Upper lobe of left lung (tissue), 4 donors: Measurements from ENCODE around the gene EIF4G3.

Experiments
- EP300 ChIP-seq, 4 donors: sonication (generic); formaldehyde crosslinking; IDR thresholded peaks; one replicate each; pipeline ENCODE4 v1.5.1; 2017; ENCODE audit warnings: antibody characterized with exemption in 4 of 4, control low read depth in 2 of 4
- POLR2A ChIP-seq, 4 donors: fragments of 450-650 bp; IDR thresholded peaks; one replicate each; pipeline ENCODE4 v1.5.1; 2016 to 2017; ENCODE audit warnings: antibody characterized with exemption in 4 of 4, mild to moderate bottlenecking in 2 of 4
- TF ChIP-seq, protein P1 (sequence below), 6 experiments: fragments of 450-650 bp in 4 of 6; fragments of 200-600 bp in 2 of 6; sonication (generic) in 2 of 6; IDR thresholded peaks; one replicate each; pipeline ENCODE4 v1.5.1; 2016 to 2019; ENCODE audit warnings: antibody characterized with exemption in 6 of 6

DNA sequence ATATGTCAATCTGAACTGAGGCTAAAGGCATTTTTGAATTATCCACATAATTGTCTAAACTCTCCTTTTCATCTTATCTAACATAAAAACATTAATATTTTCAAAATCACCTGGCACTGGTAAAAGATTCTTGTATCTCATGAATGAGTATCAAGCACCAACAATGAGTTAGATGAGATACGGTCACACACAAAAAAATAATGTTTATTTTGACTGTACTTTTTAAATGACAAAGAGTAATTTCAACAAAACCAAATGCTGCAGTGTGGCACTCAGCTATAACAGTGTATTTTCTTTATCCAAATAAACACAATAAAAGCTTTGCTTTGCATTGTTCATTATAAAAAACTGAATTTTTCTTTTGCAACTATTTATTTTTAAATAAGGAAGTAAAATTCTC lies 59.5 kb downstream of the EIF4G3 start:
- TF ChIP-seq, protein P1, sequence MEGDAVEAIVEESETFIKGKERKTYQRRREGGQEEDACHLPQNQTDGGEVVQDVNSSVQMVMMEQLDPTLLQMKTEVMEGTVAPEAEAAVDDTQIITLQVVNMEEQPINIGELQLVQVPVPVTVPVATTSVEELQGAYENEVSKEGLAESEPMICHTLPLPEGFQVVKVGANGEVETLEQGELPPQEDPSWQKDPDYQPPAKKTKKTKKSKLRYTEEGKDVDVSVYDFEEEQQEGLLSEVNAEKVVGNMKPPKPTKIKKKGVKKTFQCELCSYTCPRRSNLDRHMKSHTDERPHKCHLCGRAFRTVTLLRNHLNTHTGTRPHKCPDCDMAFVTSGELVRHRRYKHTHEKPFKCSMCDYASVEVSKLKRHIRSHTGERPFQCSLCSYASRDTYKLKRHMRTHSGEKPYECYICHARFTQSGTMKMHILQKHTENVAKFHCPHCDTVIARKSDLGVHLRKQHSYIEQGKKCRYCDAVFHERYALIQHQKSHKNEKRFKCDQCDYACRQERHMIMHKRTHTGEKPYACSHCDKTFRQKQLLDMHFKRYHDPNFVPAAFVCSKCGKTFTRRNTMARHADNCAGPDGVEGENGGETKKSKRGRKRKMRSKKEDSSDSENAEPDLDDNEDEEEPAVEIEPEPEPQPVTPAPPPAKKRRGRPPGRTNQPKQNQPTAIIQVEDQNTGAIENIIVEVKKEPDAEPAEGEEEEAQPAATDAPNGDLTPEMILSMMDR (IDR thresholded peaks at IDR 0.05), result no peak
- no peak for TF ChIP-seq POLR2A (IDR thresholded peaks at IDR 0.05)
- TF ChIP-seq EP300 (IDR thresholded peaks at IDR 0.05), result no peak
